Measurements from ENCODE around the gene RASGRF2. TPM values are rescaled to one million over a fixed set of nuclear protein-coding genes. Genes with fewer than 3 reads are reported as not detected.

RASGRF2 gene
- total and polyA plus RNA-seq, 2 of the 13 experiments (the other 11 are each of a cell fraction or from before 2014, with no cell fraction given) = 23.6 to 29.0 TPM

DNA sequence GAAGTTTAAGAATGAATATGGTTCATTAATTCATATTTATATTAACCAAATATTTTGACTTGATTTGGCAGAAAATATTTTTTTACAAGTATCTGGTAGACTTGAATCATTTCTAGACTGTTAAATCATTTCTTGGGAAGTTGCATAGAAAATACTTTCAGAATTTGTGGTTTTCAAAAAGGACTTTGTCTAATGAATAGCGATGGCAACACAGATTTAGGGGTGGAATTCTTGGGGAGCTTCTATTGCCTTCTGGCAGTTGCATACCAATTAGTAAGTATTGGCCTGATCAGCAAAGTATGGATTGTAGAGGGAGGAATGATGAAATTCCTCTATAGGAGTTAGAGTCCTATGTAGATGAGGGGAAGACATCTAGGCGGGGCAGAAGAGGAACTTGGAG is 204.3 kb downstream of the RASGRF2 start:
- FAIRE-seq = no peak
- POLR2A ChIA-PET = no interaction called here

DNA sequence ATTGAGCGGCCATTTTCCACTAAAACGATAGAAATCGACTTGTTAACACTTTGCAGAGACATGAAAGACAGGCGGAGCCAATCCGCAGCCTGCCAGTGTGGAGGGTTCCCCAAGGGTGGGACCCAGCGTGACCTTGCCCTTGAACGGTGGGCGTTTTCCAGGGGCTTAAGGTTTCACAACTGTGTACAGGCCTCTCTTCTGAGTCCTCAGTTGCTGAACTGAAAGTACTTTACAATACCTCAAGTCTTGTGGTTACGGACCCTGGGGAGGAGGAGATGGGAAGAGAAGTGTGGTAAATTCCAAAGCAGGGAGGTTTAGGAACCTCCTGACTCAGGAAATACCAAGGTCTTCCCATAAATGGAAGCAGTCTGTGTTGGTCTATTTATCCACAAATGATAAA is 204.8 kb downstream of the RASGRF2 start:
- no TSS peak for BruUV-seq (replicated peaks)
- H3K9me3 ChIP-seq (ENCODE audit: low read length) = no peaks in the 10 kb centered on the region
- 88% methylated on average over 9 of the region's 9 CpGs for WGBS (ENCODE audit: low lambda C conversion rate)
- no peak overlapping the region for H3K4me2 ChIP-seq (ENCODE audit: low read depth, low read length)
- H3K36me3 ChIP-seq (replicated peaks in 1 of 2; ENCODE audit: control insufficient read depth in 1 of 2, insufficient read depth in 2 of 2, low read length in 2 of 2) = peaks cover 4 to 10% of the 10 kb centered on the region in 2 experiments; a peak in 3 of 5 replicates
- H3K27ac ChIP-seq (ENCODE audit: extremely low read length, insufficient read depth, low read length) = no peak overlapping the region
- no peak for FAIRE-seq
- ChIA-PET CTCF (ENCODE audit: low intra/inter-chr PET ratio, low total read pairs) (interaction anchor here (1.8 kb wide), 1 partner anchor 453 kb away, joined by 4 read pairs; no protein-coding TSS in a partner anchor), POLR2A (no interaction called here)
- H3K4me3 ChIP-seq (replicated peaks in 1 of 3; ENCODE audit: insufficient read depth in 1 of 3, low read depth in 2 of 3, low read length in 3 of 3) = no peak overlapping the region
- ATAC-seq = no peak
- DNase-seq (ENCODE audit: low spot score) = no peak
- no peaks in the 10 kb centered on the region for H4K20me1 ChIP-seq (ENCODE audit: insufficient read depth, low read length)
- H3K4me1 ChIP-seq (ENCODE audit: insufficient read depth, low read length) = no peaks in the 10 kb centered on the region
- H3K27me3 ChIP-seq (ENCODE audit: control insufficient read depth in 1 of 2, insufficient read depth in 2 of 2, low read length in 2 of 2) = no peaks in the 10 kb centered on the region
- no peak overlapping the region for H3K9ac ChIP-seq (ENCODE audit: insufficient read depth, low read depth, low read length)
- no peak overlapping the region for H2AFZ ChIP-seq (ENCODE audit: low read length)
- no peaks in the 10 kb centered on the region for H3K79me2 ChIP-seq (ENCODE audit: insufficient read depth, low read length)
- in situ Hi-C loops (cut with HindIII; ENCODE audit: extremely low pct_ligation_motif_present, low pct_unique_long_range_greater_than_20kb) = no loop called here
- intact Hi-C loops (cut with micrococcal nuclease; ENCODE audit: unreplicated experiment) = loop anchor here (1.0 to 2.0 kb wide), 4 partner anchors 56 to 478 kb away; no protein-coding TSS in a partner anchor
- TF ChIP-seq ZNF441 (CRISPR knock-in tag; IDR thresholded peaks at IDR 0.05; ENCODE audit: borderline replicate concordance) (no peak), KDM3A (CRISPR knock-in tag; IDR thresholded peaks at IDR 0.05; ENCODE audit: low read depth) (no peak), NFIC (IDR thresholded peaks at IDR 0.05; ENCODE audit: low read length) (no peak), ZNF235 (CRISPR knock-in tag; IDR thresholded peaks at IDR 0.05; ENCODE audit: borderline replicate concordance) (no peak), ZNF207 (IDR thresholded peaks at IDR 0.05; ENCODE audit: borderline replicate concordance) (no peak), ZNF20 (CRISPR knock-in tag; IDR thresholded peaks at IDR 0.05) (no peak), ATF7-NPFF (CRISPR knock-in tag; IDR thresholded peaks at IDR 0.05; ENCODE audit: low read depth) (no peak), ZMYM3 (CRISPR knock-in tag; IDR thresholded peaks at IDR 0.05) (no peak)
- TF ChIP-seq, protein P1, sequence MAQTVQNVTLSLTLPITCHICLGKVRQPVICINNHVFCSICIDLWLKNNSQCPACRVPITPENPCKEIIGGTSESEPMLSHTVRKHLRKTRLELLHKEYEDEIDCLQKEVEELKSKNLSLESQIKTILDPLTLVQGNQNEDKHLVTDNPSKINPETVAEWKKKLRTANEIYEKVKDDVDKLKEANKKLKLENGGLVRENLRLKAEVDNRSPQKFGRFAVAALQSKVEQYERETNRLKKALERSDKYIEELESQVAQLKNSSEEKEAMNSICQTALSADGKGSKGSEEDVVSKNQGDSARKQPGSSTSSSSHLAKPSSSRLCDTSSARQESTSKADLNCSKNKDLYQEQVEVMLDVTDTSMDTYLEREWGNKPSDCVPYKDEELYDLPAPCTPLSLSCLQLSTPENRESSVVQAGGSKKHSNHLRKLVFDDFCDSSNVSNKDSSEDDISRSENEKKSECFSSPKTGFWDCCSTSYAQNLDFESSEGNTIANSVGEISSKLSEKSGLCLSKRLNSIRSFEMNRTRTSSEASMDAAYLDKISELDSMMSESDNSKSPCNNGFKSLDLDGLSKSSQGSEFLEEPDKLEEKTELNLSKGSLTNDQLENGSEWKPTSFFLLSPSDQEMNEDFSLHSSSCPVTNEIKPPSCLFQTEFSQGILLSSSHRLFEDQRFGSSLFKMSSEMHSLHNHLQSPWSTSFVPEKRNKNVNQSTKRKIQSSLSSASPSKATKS (CRISPR knock-in tag; IDR thresholded peaks at IDR 0.05) = no peak

More for the DNA sequence above, 204.3 kb downstream of the RASGRF2 start:
- CTCF ChIA-PET (ENCODE audit: low intra/inter-chr PET ratio, low total read pairs) = interaction anchor here (1.8 kb wide), 1 partner anchor 452 kb away, joined by 4 read pairs; no protein-coding TSS in a partner anchor
- BruUV-seq (replicated peaks) = no TSS peak
- H3K4me1 ChIP-seq (ENCODE audit: insufficient read depth, low read length) = no peaks in the 10 kb centered on the region
- no peaks in the 10 kb centered on the region for H3K79me2 ChIP-seq (ENCODE audit: insufficient read depth, low read length)
- no peak overlapping the region for H2AFZ ChIP-seq (ENCODE audit: low read length)
- no peak overlapping the region for H3K27ac ChIP-seq (ENCODE audit: extremely low read length, insufficient read depth, low read length)
- no peaks in the 10 kb centered on the region for H3K9me3 ChIP-seq (ENCODE audit: low read length)
- H3K27me3 ChIP-seq (ENCODE audit: control insufficient read depth in 1 of 2, insufficient read depth in 2 of 2, low read length in 2 of 2) = no peaks in the 10 kb centered on the region
- WGBS (ENCODE audit: low lambda C conversion rate) = 93% methylated on average over 2 of the region's 2 CpGs
- in situ Hi-C loops (cut with HindIII; ENCODE audit: extremely low pct_ligation_motif_present, low pct_unique_long_range_greater_than_20kb) (no loop called here), intact Hi-C loops (cut with micrococcal nuclease; ENCODE audit: unreplicated experiment) (loop anchor here (2.0 kb wide), 2 partner anchors 56 to 478 kb away; no protein-coding TSS in a partner anchor)
- no peak overlapping the region for H3K9ac ChIP-seq (ENCODE audit: insufficient read depth, low read depth, low read length)
- H3K4me3 ChIP-seq (replicated peaks in 1 of 3; ENCODE audit: insufficient read depth in 1 of 3, low read depth in 2 of 3, low read length in 3 of 3) = no peak overlapping the region
- peaks cover 2 to 5% of the 10 kb centered on the region in 2 experiments; a peak in 3 of 5 replicates for H3K36me3 ChIP-seq (replicated peaks in 1 of 2; ENCODE audit: control insufficient read depth in 1 of 2, insufficient read depth in 2 of 2, low read length in 2 of 2)
- no peaks in the 10 kb centered on the region for H4K20me1 ChIP-seq (ENCODE audit: insufficient read depth, low read length)
- DNase-seq (ENCODE audit: low spot score) (no peak), ATAC-seq (no peak)
- TF ChIP-seq YEATS2 (CRISPR knock-in tag; IDR thresholded peaks at IDR 0.05; ENCODE audit: borderline replicate concordance) (no peak), RXRA (CRISPR knock-in tag; IDR thresholded peaks at IDR 0.05) (no peak), YEATS4 (CRISPR knock-in tag; IDR thresholded peaks at IDR 0.05; ENCODE audit: borderline replicate concordance) (no peak), HHEX (CRISPR knock-in tag; IDR thresholded peaks at IDR 0.05) (no peak), ARNT (IDR thresholded peaks at IDR 0.05) (no peak), ZNF83 (CRISPR knock-in tag; IDR thresholded peaks at IDR 0.05; ENCODE audit: borderline replicate concordance) (no peak), MBNL3 (CRISPR knock-in tag; conservative IDR thresholded peaks at IDR 0.05) (no peak), PAX8 (CRISPR knock-in tag; IDR thresholded peaks at IDR 0.05; ENCODE audit: borderline replicate concordance) (no peak), HIVEP1 (CRISPR knock-in tag; IDR thresholded peaks at IDR 0.05) (no peak), PAF1 (CRISPR knock-in tag; IDR thresholded peaks at IDR 0.05) (no peak), ZNF670 (CRISPR knock-in tag; IDR thresholded peaks at IDR 0.05; ENCODE audit: borderline replicate concordance) (no peak), SMC3 (IDR thresholded peaks at IDR 0.05; ENCODE audit: low read length) (no peak), ISL2 (CRISPR knock-in tag; IDR thresholded peaks at IDR 0.05) (no peak)
- TF ChIP-seq, protein P2, sequence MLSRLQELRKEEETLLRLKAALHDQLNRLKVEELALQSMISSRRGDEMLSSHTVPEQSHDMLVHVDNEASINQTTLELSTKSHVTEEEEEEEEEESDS (CRISPR knock-in tag; IDR thresholded peaks at IDR 0.05; ENCODE audit: borderline replicate concordance) = no peak
- TF ChIP-seq, protein P3, sequence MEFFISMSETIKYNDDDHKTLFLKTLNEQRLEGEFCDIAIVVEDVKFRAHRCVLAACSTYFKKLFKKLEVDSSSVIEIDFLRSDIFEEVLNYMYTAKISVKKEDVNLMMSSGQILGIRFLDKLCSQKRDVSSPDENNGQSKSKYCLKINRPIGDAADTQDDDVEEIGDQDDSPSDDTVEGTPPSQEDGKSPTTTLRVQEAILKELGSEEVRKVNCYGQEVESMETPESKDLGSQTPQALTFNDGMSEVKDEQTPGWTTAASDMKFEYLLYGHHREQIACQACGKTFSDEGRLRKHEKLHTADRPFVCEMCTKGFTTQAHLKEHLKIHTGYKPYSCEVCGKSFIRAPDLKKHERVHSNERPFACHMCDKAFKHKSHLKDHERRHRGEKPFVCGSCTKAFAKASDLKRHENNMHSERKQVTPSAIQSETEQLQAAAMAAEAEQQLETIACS (CRISPR knock-in tag; IDR thresholded peaks at IDR 0.05) = no peak
- no peak overlapping the region for H3K4me2 ChIP-seq (ENCODE audit: low read depth, low read length)

Data from HepG2 (cell line).